SK-N-SH (cell line): ENCODE measurements around the gene MED26.

ENCODE experiments used
- CTCF ChIP-seq: fragments of 200-600 bp; sonication (generic); IDR thresholded peaks from 2 replicates; pipeline ENCODE4 v1.6.1; 2017; ENCODE audit warnings: antibody characterized with exemption, mild to moderate bottlenecking, moderate library complexity
- EP300 ChIP-seq, 2 experiments: IDR thresholded peaks; 2 replicates each; pipeline versions ENCODE4 v1.4.0 to v1.6.1; 2012; ENCODE audit warnings: borderline replicate concordance in 1 of 2, low read depth in 1 of 2, low read length in 1 of 2
- FOXJ3 ChIP-seq: sonication (generic); formaldehyde crosslinking; IDR thresholded peaks from 2 replicates; pipeline ENCODE4 v1.5.1; 2020; ENCODE audit warnings: mild to moderate bottlenecking, missing genetic modification reagents
- MAX ChIP-seq: IDR thresholded peaks from 2 replicates; pipeline ENCODE4 v1.4.0; 2012; ENCODE audit warnings: low read depth
- MEF2A ChIP-seq: IDR thresholded peaks from 2 replicates; pipeline ENCODE4 v1.4.0; 2012; ENCODE audit warnings: low read depth, borderline replicate concordance
- PBX3 ChIP-seq: IDR thresholded peaks from 2 replicates; pipeline ENCODE4; 2012
- POLR2AphosphoS5 ChIP-seq: IDR thresholded peaks from 2 replicates; pipeline ENCODE4 v1.6.1; 2012; ENCODE audit warnings: low read depth, low read length
- RCOR1 ChIP-seq: fragments of 150-350 bp; IDR thresholded peaks from 2 replicates; pipeline ENCODE4 v1.6.1; 2017; ENCODE audit warnings: antibody characterized with exemption, low read length
- REST ChIP-seq: IDR thresholded peaks from 2 replicates; pipeline ENCODE4 v1.6.1; 2012; ENCODE audit warnings: mild to moderate bottlenecking, low read depth, low read length, moderate library complexity
- RFX5 ChIP-seq: IDR thresholded peaks from 2 replicates; pipeline ENCODE4 v1.6.1; 2012; ENCODE audit warnings: mild to moderate bottlenecking, improper control_type of control experiment, low read length
- SIN3A ChIP-seq: IDR thresholded peaks from 2 replicates; pipeline ENCODE4 v1.6.1; 2012; ENCODE audit warnings: low read depth, mild to moderate bottlenecking, low read length, moderate library complexity, borderline replicate concordance
- TAF1 ChIP-seq: IDR thresholded peaks from 2 replicates; pipeline ENCODE4 v1.6.1; 2012; ENCODE audit warnings: low read depth, mild to moderate bottlenecking, low read length, moderate library complexity, borderline replicate concordance
- YY1 ChIP-seq: IDR thresholded peaks from 2 replicates; pipeline ENCODE4 v1.4.0; 2012; ENCODE audit warnings: low read depth, mild to moderate bottlenecking

- TF ChIP-seq MEF2A = no peak
- TF ChIP-seq PBX3 = no peak
- no peak for TF ChIP-seq MAX
- TF ChIP-seq CTCF = no peak
- no peak for TF ChIP-seq FOXJ3 (CRISPR knock-in tag)
- no peak for TF ChIP-seq RCOR1
- no peak for TF ChIP-seq POLR2AphosphoS5
- TF ChIP-seq YY1 = no peak
- TF ChIP-seq REST = no peak
- no peak for TF ChIP-seq RFX5
- TF ChIP-seq EP300 (IDR thresholded peaks at IDR 0.05; ENCODE audit: borderline replicate concordance in 1 of 2, low read depth in 1 of 2, low read length in 1 of 2) = no peak
- no peak for TF ChIP-seq SIN3A
- no peak for TF ChIP-seq TAF1
These were observed 31.6 kb downstream of the MED26 start for GRCh38 chr19:16596399-16596798.
